Natural killer cell (primary cell): Measurements from ENCODE around the gene UQCC2. TPM values are rescaled to one million over a fixed set of nuclear protein-coding genes. Genes with fewer than 3 reads are reported as not detected.

ENCODE experiments used
- ATAC-seq, 3 donors: fragments of 150-1000 bp in 2 of 3; fragments of 200-7000 bp in 1 of 3; cut with Tn5 transposase; 1 replicate in 1 of 3; 2 replicates in 2 of 3; pipeline ENCODE4 v1.10.0; 2021; ENCODE audit warnings: mild to moderate bottlenecking in 2 of 3, moderate library complexity in 2 of 3
- DNase-seq, 2 donors: peaks; one replicate each; pipeline versions ENCODE4 v3.0.0 to v3.0.0-alpha.2; 2013 to 2021; ENCODE audit warnings: mixed read lengths in 1 of 2
- H3K27ac ChIP-seq: one replicate; pipeline ENCODE4 v1.5.1; 2013; ENCODE audit warnings: mild to moderate bottlenecking, low read length
- H3K27me3 ChIP-seq: one replicate; pipeline ENCODE4 v1.6.1; 2013; ENCODE audit warnings: low read length; ENCODE audit not compliant: control insufficient read depth, insufficient read depth
- H3K36me3 ChIP-seq: one replicate; pipeline ENCODE4 v1.6.1; 2013; ENCODE audit warnings: low read length; ENCODE audit not compliant: control insufficient read depth, insufficient read depth
- H3K4me1 ChIP-seq: one replicate; pipeline ENCODE4 v1.6.1; 2013; ENCODE audit warnings: low read length; ENCODE audit not compliant: control insufficient read depth, insufficient read depth
- H3K4me3 ChIP-seq: one replicate; pipeline ENCODE4 v1.5.1; 2013; ENCODE audit warnings: low read length
- H3K9me3 ChIP-seq: one replicate; pipeline ENCODE4 v1.6.1; 2013; ENCODE audit warnings: low read length; ENCODE audit not compliant: control insufficient read depth, insufficient read depth
- H3K27ac Mint-ChIP-seq, 2 donors: one replicate each; pipeline ENCODE4 v1.8.0; 2022; ENCODE audit warnings: mild to moderate bottlenecking in 2 of 2, mixed read lengths in 2 of 2, moderate library complexity in 1 of 2
- H3K27me3 Mint-ChIP-seq, 2 donors: one replicate each; pipeline ENCODE4 v1.8.0; 2022; ENCODE audit warnings: low read depth in 2 of 2, mixed read lengths in 2 of 2
- H3K36me3 Mint-ChIP-seq: one replicate; pipeline ENCODE4 v1.8.0; 2022; ENCODE audit warnings: mixed read lengths
- H3K4me1 Mint-ChIP-seq, 2 donors: one replicate each; pipeline ENCODE4 v1.8.0; 2022; ENCODE audit warnings: mixed read lengths in 2 of 2
- H3K4me3 Mint-ChIP-seq: one replicate; pipeline ENCODE4 v1.8.0; 2022; ENCODE audit warnings: mild to moderate bottlenecking, moderate library complexity, mixed read lengths
- H3K9me3 Mint-ChIP-seq, 2 donors: one replicate each; pipeline ENCODE4 v1.8.0; 2022; ENCODE audit warnings: mixed read lengths in 2 of 2
- WGBS: methylation state at CpG from one replicate; pipeline ENCODE4 v1.1.7; 2013; ENCODE audit warnings: missing lambda C conversion rate; ENCODE audit not compliant: insufficient coverage; 5-methylcytosine and 5-hydroxymethylcytosine counted together
- intact Hi-C: fragments of 100-400 bp; cut with micrococcal nuclease; formaldehyde crosslinking; loops from one replicate; pipeline ENCODE4 v1.14.2; 2022
- total RNA-seq, 4 donors: library from RNA; stranded (reverse); fragments of 120-200 nt in 1 of 4; gene quantifications; one replicate each; pipeline versions ENCODE4 v1.2.3 to v1.2.4, GENCODE V29; 2013 to 2022
- TF ChIP-seq, protein P1 (sequence below): fragments of 200-600 bp; IDR thresholded peaks from one replicate; pipeline ENCODE4 v1.8.0; 2022; ENCODE audit warnings: antibody characterized with exemption

The UQCC2 gene
- total RNA-seq, 3 donors from 2014 or later (not counting 1 experiment from before 2014, with no cell fraction given): 15.8 to 19.6 (median 16.5) TPM

DNA sequence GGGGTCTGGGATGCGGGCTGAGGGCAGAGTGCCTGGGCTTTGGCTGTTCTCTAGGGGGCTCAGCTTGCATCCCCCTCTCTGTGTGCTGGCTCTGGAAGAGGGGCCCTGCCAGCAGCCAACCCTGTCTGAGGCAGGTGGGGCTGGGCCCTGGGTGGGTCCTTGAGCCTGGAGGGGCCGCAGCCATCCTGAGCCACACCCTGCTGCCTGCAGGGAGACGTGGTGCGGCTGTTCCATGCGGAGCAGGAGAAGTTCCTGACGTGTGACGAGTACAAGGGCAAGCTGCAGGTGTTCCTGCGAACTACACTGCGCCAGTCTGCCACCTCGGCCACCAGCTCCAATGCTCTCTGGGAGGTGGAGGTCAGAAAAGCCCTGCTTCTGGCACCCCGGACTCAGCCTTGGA, 49.2 kb downstream of the UQCC2 start:
- Mint-ChIP-seq H3K36me3 (no peaks in the 10 kb centered on the region), H3K4me3 (no peak overlapping the region), H3K27ac (no peak overlapping the region), H3K9me3 (no peaks in the 10 kb centered on the region), H3K4me1 (peaks cover 0 to 4% of the 10 kb centered on the region in 2 donors), H3K27me3 (no peaks in the 10 kb centered on the region)
- intact Hi-C loops: no loop called here
- Histone ChIP-seq H3K9me3 (no peaks in the 10 kb centered on the region), H3K36me3 (peaks cover 51% of the 10 kb centered on the region), H3K4me1 (no peaks in the 10 kb centered on the region), H3K4me3 (no peak overlapping the region), H3K27ac (no peak overlapping the region), H3K27me3 (no peaks in the 10 kb centered on the region)
- no peak for DNase-seq
- 97% methylated on average over 11 of the region's 11 CpGs for WGBS
- TF ChIP-seq, protein P1, sequence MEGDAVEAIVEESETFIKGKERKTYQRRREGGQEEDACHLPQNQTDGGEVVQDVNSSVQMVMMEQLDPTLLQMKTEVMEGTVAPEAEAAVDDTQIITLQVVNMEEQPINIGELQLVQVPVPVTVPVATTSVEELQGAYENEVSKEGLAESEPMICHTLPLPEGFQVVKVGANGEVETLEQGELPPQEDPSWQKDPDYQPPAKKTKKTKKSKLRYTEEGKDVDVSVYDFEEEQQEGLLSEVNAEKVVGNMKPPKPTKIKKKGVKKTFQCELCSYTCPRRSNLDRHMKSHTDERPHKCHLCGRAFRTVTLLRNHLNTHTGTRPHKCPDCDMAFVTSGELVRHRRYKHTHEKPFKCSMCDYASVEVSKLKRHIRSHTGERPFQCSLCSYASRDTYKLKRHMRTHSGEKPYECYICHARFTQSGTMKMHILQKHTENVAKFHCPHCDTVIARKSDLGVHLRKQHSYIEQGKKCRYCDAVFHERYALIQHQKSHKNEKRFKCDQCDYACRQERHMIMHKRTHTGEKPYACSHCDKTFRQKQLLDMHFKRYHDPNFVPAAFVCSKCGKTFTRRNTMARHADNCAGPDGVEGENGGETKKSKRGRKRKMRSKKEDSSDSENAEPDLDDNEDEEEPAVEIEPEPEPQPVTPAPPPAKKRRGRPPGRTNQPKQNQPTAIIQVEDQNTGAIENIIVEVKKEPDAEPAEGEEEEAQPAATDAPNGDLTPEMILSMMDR: no peak
- ATAC-seq: no peak

DNA sequence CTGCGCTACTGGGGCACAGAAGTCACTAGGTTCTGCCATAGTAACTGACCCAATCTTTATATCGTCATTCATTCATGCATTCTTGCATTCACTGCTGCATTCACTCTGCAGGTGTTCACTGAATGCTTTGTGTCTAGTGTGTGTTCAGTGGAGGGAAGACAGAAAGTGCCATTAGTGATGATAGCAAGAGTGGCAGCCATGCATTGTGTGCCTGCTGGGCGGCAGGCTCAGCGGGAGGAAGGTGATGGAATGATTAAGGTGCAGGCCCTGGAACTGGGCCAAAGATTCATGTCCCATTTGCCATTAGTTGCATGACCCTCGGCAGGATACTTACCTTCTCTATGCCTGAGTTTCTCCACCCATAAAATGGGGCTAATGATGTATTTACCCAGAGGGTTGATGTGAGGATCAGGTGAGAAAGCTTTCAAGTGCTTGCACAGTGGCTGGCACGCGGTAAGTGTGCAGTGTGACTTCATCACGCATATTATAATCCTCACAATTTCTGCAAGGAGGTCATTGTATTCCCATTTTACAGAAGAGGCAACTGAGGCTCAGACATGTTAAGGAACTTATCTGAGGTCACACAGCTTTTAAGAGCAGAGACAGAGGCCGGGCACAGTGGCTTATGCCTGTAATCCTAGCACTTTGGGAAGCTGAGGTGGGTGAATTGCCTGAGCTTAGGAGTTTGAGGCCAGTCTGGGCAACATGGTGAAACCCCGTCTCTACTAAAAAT, 50.2 kb downstream of the UQCC2 start:
- Histone ChIP-seq H3K36me3 (peaks cover 45% of the 10 kb centered on the region), H3K27ac (no peak overlapping the region), H3K4me1 (peaks cover 6% of the 10 kb centered on the region), H3K27me3 (no peaks in the 10 kb centered on the region), H3K9me3 (no peaks in the 10 kb centered on the region), H3K4me3 (no peak overlapping the region)
- H3K4me1 Mint-ChIP-seq: peaks cover 0 to 4% of the 10 kb centered on the region in 2 donors
- H3K36me3 Mint-ChIP-seq: no peaks in the 10 kb centered on the region
- no peaks in the 10 kb centered on the region for H3K27me3 Mint-ChIP-seq
- ATAC-seq (no peak), DNase-seq (no peak)
- H3K27ac Mint-ChIP-seq: no peak overlapping the region
- 92% methylated on average over 10 of the region's 10 CpGs for WGBS
- H3K4me3 Mint-ChIP-seq: no peak overlapping the region
- intact Hi-C loops: no loop called here
- TF ChIP-seq, protein P1: no peak
- no peaks in the 10 kb centered on the region for H3K9me3 Mint-ChIP-seq

DNA sequence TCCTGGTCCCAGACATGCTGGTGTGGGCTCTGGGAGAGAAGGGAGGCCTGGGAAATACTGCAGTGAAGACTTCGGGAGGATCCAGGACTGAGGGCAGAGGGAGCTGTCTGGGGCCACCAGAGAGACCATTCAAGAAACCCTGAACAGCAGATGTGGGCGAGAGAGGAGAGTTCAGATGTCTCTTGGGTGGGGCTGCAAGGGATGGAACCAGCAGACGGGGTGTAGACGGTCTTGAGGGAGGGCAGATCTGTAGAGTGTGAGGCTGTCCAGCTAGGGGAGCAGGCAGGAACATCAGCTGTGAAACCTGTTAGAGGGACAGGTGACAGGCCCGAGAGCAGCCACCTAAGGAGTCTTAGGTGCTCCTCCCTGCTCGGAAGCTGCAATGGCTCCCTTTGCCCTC, 51.5 kb downstream of the UQCC2 start:
- H3K27me3 ChIP-seq: no peaks in the 10 kb centered on the region
- DNase-seq (no peak), ATAC-seq (no peak)
- peaks cover 42% of the 10 kb centered on the region for H3K36me3 ChIP-seq
- Mint-ChIP-seq H3K27me3 (no peaks in the 10 kb centered on the region), H3K9me3 (no peaks in the 10 kb centered on the region), H3K4me1 (peaks cover 0 to 4% of the 10 kb centered on the region in 2 donors), H3K4me3 (no peak overlapping the region), H3K36me3 (no peaks in the 10 kb centered on the region), H3K27ac (peak overlapping the region in 1 of 2 donors; percentile 22)
- TF ChIP-seq, protein P1: no peak
- no peak overlapping the region for H3K4me3 ChIP-seq
- no peak overlapping the region for H3K27ac ChIP-seq
- intact Hi-C loops: no loop called here
- H3K4me1 ChIP-seq: peaks cover 6% of the 10 kb centered on the region
- WGBS: 95% methylated on average over 6 of the region's 6 CpGs
- H3K9me3 ChIP-seq: no peaks in the 10 kb centered on the region
